ENCODE results near the gene S100A8. TPM values are rescaled to one million over a fixed set of nuclear protein-coding genes. Genes with fewer than 3 reads are reported as not detected.

S100A8 gene
- total RNA-seq, 2 donors from 2014 or later, result 1.5 to 5.6 TPM

GRCh38 chr1:153361480-153362109, 29.3 kb downstream of the S100A8 start:
- WGBS, result 86% methylated on average over 4 of the region's 4 CpGs
- Histone ChIP-seq H3K36me3 (no peaks in the 10 kb centered on the region), H3K4me1 (replicated peaks) (no peaks in the 10 kb centered on the region), H3K4me3 (no peak overlapping the region), H3K9me3 (no peaks in the 10 kb centered on the region), H3K27me3 (replicated peaks; ENCODE audit: insufficient read depth) (no peaks in the 10 kb centered on the region), H3K27ac (no peak overlapping the region)
- TF ChIP-seq CTCF (IDR thresholded peaks at IDR 0.05) (no peak), POLR2A (IDR thresholded peaks at IDR 0.05) (no peak), POLR2AphosphoS5 (IDR thresholded peaks at IDR 0.05) (no peak)
- DNase-seq (ENCODE audit: low spot score), result no peak
- intact Hi-C loops (cut with DNase I), result no loop called here

DNA sequence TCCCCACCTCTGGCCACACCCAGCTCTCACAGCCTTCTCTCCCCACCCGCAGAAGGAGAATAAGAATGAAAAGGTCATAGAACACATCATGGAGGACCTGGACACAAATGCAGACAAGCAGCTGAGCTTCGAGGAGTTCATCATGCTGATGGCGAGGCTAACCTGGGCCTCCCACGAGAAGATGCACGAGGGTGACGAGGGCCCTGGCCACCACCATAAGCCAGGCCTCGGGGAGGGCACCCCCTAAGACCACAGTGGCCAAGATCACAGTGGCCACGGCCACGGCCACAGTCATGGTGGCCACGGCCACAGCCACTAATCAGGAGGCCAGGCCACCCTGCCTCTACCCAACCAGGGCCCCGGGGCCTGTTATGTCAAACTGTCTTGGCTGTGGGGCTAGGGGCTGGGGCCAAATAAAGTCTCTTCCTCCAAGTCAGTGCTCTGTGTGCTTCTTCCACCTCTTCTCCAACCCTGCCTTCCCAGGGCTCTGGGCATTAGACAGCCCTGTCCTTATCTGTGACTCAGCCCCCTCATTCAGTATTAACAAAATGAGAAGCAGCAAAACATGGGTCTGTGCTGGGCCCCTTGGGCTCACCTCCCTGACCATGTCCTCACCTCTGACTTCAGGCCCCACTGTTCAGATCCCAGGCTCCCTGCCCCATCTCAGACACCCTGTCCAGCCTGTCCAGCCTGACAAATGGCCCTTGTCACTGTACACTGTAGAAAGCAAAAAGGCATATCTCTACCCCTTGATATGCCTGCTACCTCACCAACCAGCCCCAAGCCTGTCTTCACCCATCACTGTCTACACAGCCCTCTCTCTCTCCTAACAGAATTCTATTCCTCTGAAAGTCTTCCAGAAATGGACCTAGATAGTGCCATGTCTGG, 30.0 kb downstream of the S100A8 start:
- no peak overlapping the region for H3K27ac ChIP-seq
- WGBS, result 91% methylated on average over 11 of the region's 11 CpGs
- H3K4me1 ChIP-seq (replicated peaks), result no peaks in the 10 kb centered on the region
- H3K36me3 ChIP-seq, result no peaks in the 10 kb centered on the region
- no peak for TF ChIP-seq POLR2A (IDR thresholded peaks at IDR 0.05)
- TF ChIP-seq CTCF (IDR thresholded peaks at IDR 0.05), result no peak
- no peak for TF ChIP-seq POLR2AphosphoS5 (IDR thresholded peaks at IDR 0.05)
- DNase-seq (ENCODE audit: low spot score), result no peak
- no peak overlapping the region for H3K4me3 ChIP-seq
- no peaks in the 10 kb centered on the region for H3K9me3 ChIP-seq
- H3K27me3 ChIP-seq (replicated peaks; ENCODE audit: insufficient read depth), result no peaks in the 10 kb centered on the region
- intact Hi-C loops (cut with DNase I), result no loop called here

DNA sequence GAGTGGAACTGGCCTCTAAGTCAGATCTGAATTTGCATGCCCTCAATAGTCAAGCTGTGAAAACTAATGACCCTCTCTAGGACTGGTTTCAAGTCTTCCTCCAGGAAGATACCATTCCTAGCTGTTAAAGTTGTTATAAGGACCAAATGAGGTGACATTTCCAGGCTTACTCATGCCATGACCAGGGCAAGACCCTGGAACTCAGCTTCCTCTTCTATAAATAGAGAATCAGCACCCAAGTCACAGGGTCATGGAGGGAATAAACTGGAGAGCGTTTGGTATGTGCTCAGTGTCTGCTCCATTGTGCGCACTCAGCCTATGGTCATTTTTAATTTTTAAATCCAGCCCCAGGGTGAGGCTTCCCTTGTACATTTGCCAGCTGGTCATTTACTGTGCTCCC, 30.7 kb downstream of the S100A8 start:
- intact Hi-C loops (cut with DNase I), result no loop called here
- H3K4me3 ChIP-seq, result no peak overlapping the region
- H3K27me3 ChIP-seq (replicated peaks; ENCODE audit: insufficient read depth), result no peaks in the 10 kb centered on the region
- no peaks in the 10 kb centered on the region for H3K4me1 ChIP-seq (replicated peaks)
- no peaks in the 10 kb centered on the region for H3K9me3 ChIP-seq
- WGBS, result 90% methylated on average over 2 of the region's 2 CpGs
- TF ChIP-seq POLR2A (IDR thresholded peaks at IDR 0.05), result no peak
- TF ChIP-seq POLR2AphosphoS5 (IDR thresholded peaks at IDR 0.05), result no peak
- TF ChIP-seq CTCF (IDR thresholded peaks at IDR 0.05), result no peak
- DNase-seq (ENCODE audit: low spot score), result no peak
- no peaks in the 10 kb centered on the region for H3K36me3 ChIP-seq
- H3K27ac ChIP-seq, result no peak overlapping the region

GRCh38 chr1:153359241-153359640, 31.6 kb downstream of the S100A8 start:
- H3K27ac ChIP-seq, result no peak overlapping the region
- TF ChIP-seq POLR2AphosphoS5 (IDR thresholded peaks at IDR 0.05) (no peak), CTCF (IDR thresholded peaks at IDR 0.05) (no peak), POLR2A (IDR thresholded peaks at IDR 0.05) (no peak)
- no peaks in the 10 kb centered on the region for H3K27me3 ChIP-seq (replicated peaks; ENCODE audit: insufficient read depth)
- H3K9me3 ChIP-seq, result no peaks in the 10 kb centered on the region
- no peaks in the 10 kb centered on the region for H3K36me3 ChIP-seq
- H3K4me1 ChIP-seq (replicated peaks), result no peaks in the 10 kb centered on the region
- intact Hi-C loops (cut with DNase I), result no loop called here
- no peak overlapping the region for H3K4me3 ChIP-seq
- WGBS, result 96% methylated on average over 6 of the region's 6 CpGs
- DNase-seq (ENCODE audit: low spot score), result no peak

- Histone ChIP-seq H3K27me3 (replicated peaks; ENCODE audit: insufficient read depth) (no peaks in the 10 kb centered on the region), H3K9me3 (no peaks in the 10 kb centered on the region), H3K36me3 (no peaks in the 10 kb centered on the region), H3K4me1 (replicated peaks) (no peaks in the 10 kb centered on the region), H3K27ac (no peak overlapping the region), H3K4me3 (no peak overlapping the region)
- TF ChIP-seq CTCF (IDR thresholded peaks at IDR 0.05) (no peak), POLR2A (IDR thresholded peaks at IDR 0.05) (no peak), POLR2AphosphoS5 (IDR thresholded peaks at IDR 0.05) (no peak)
- intact Hi-C loops (cut with DNase I), result no loop called here
- no peak for DNase-seq (ENCODE audit: low spot score)
- WGBS, result 93% methylated on average over 3 of the region's 3 CpGs
Observed at GRCh38 chr1:153358691-153358975, 32.2 kb downstream of the S100A8 start.
